Caco-2 (cell line): ENCODE measurements around the gene TNF. TPM values are rescaled to one million over a fixed set of nuclear protein-coding genes. Genes with fewer than 3 reads are reported as not detected.

Source experiments
- BruUV-seq: library from RNA; stranded (reverse); fragments of 400-500 nt; replicated peaks from 2 replicates; lab custom pipeline; 2021; lab: Mats Ljungman, UMichigan
- CTCF ChIA-PET: fragments of 300-600 bp; sonication (Branson Sonifier 250); formaldehyde crosslinking; loops from one replicate; lab custom pipeline; 2022; ENCODE audit warnings: antibody characterized with exemption; lab: Charles Lee
- POLR2A ChIA-PET: fragments of 300-600 bp; sonication (Branson Sonifier 250); formaldehyde crosslinking; loops from one replicate; lab custom pipeline; 2022; ENCODE audit warnings: antibody characterized with exemption; lab: Charles Lee
- DNase-seq, 2 experiments: peaks; one replicate each; pipeline versions ENCODE4 v3.0.0 to v3.0.0-alpha.2; 2020 to 2022
- H3K27me3 ChIP-seq: replicated peaks from 2 replicates; pipeline ENCODE4 v1.6.0; 2011; ENCODE audit warnings: low read length; ENCODE audit not compliant: control insufficient read depth, insufficient read depth
- H3K36me3 ChIP-seq: 2 replicates; pipeline ENCODE4 v1.5.1; 2011; ENCODE audit warnings: low read length; ENCODE audit not compliant: control insufficient read depth, insufficient read depth
- H3K4me1 ChIP-seq: fragments of 250-450 bp; sonication (Bioruptor Pico); 2 replicates; pipeline ENCODE4 v1.5.1; 2020; ENCODE audit warnings: mild to moderate bottlenecking
- H3K4me3 ChIP-seq: 2 replicates; pipeline ENCODE4 v1.5.1; 2011; ENCODE audit warnings: low read depth, mild to moderate bottlenecking, control low read depth, low read length
- H3K9me3 ChIP-seq: fragments of 250-450 bp; sonication (Bioruptor Pico); 2 replicates; pipeline ENCODE4 v1.5.1; 2020; ENCODE audit warnings: mild to moderate bottlenecking, moderate library complexity
- H3K27ac Mint-ChIP-seq: one replicate; pipeline ENCODE4 v1.8.0; 2022; ENCODE audit warnings: mixed read lengths; ENCODE audit not compliant: unreplicated experiment
- H3K27me3 Mint-ChIP-seq: one replicate; pipeline ENCODE4 v1.8.0; 2022; ENCODE audit warnings: mixed read lengths; ENCODE audit not compliant: insufficient read depth, unreplicated experiment
- H3K36me3 Mint-ChIP-seq: one replicate; pipeline ENCODE4 v1.8.0; 2022; ENCODE audit warnings: mild to moderate bottlenecking, mixed read lengths; ENCODE audit not compliant: insufficient read depth, unreplicated experiment
- H3K4me1 Mint-ChIP-seq: one replicate; pipeline ENCODE4 v1.8.0; 2022; ENCODE audit warnings: low read depth, mixed read lengths; ENCODE audit not compliant: unreplicated experiment
- H3K4me3 Mint-ChIP-seq: one replicate; pipeline ENCODE4 v1.8.0; 2022; ENCODE audit warnings: mild to moderate bottlenecking, moderate library complexity, mixed read lengths; ENCODE audit not compliant: unreplicated experiment
- H3K9me3 Mint-ChIP-seq: one replicate; pipeline ENCODE4 v1.8.0; 2022; ENCODE audit warnings: mixed read lengths; ENCODE audit not compliant: unreplicated experiment
- intact Hi-C: fragments of 100-400 bp; cut with micrococcal nuclease; formaldehyde crosslinking; loops from one replicate; pipeline ENCODE4 v1.10.0; 2022; ENCODE audit not compliant: unreplicated experiment
- total RNA-seq: library from RNA; stranded (reverse); gene quantifications from 2 replicates; pipeline ENCODE4 v1.2.3, GENCODE V29; 2022
- TF ChIP-seq, protein P1 (sequence below), 2 experiments: fragments of 200-600 bp in 1 of 2; IDR thresholded peaks; 1 replicate in 1 of 2; 2 replicates in 1 of 2; pipeline versions ENCODE4 v1.5.1 to v1.8.0; 2011 to 2022; ENCODE audit warnings: antibody characterized with exemption in 1 of 2, control low read depth in 1 of 2, inconsistent platforms in 1 of 2, low read depth in 1 of 2, low read length in 1 of 2, mild to moderate bottlenecking in 1 of 2, moderate library complexity in 1 of 2; ENCODE audit not compliant: insufficient read depth in 1 of 2, severe bottlenecking in 1 of 2, unreplicated experiment in 1 of 2

The TNF gene
- total RNA-seq, 1 experiment from 2014 or later: not detected

DNA sequence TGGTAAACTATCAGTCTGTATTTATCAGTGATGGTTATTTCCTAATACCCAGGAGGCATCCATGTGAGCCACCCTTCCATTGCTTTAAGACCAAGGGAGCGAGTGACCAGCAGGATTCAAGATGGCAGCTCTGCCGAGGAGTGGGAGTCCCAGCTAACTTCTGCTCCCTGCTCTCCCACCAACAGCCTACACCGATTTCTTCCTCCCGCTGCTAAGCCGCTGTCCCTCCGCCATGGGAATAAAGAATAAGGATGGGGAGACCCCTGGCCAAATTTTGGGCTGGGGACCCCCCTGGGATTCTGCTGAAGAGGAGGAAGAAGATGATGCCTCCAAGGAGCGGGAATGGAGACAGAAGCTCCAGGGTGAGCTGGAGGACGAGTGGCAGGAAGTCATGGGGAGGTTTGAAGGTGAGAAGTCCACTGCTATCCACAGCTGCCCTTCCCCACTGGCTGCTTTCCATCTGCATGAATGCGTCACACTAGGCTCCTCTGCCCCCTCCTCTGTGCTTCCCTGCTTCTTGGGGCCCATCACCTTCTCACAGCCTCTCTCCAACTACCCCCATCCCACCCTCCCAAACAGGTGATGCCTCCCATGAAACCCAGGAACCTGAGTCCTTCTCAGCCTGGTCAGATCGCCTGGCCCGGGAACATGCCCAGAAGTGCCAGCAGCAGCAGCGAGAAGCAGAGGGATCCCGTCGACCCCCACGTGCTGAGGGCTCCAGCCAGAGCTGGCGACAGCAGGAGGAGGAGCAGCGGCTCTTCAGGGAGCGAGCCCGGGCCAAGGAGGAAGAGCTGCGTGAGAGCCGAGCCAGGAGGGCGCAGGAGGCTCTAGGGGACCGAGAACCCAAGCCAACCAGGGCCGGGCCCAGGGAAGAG is 17.7 kb upstream of the TNF start:
- TF ChIP-seq, protein P1, sequence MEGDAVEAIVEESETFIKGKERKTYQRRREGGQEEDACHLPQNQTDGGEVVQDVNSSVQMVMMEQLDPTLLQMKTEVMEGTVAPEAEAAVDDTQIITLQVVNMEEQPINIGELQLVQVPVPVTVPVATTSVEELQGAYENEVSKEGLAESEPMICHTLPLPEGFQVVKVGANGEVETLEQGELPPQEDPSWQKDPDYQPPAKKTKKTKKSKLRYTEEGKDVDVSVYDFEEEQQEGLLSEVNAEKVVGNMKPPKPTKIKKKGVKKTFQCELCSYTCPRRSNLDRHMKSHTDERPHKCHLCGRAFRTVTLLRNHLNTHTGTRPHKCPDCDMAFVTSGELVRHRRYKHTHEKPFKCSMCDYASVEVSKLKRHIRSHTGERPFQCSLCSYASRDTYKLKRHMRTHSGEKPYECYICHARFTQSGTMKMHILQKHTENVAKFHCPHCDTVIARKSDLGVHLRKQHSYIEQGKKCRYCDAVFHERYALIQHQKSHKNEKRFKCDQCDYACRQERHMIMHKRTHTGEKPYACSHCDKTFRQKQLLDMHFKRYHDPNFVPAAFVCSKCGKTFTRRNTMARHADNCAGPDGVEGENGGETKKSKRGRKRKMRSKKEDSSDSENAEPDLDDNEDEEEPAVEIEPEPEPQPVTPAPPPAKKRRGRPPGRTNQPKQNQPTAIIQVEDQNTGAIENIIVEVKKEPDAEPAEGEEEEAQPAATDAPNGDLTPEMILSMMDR (IDR thresholded peaks at IDR 0.05; ENCODE audit: insufficient read depth in 1 of 2, low read depth in 1 of 2, low read length in 1 of 2, severe bottlenecking in 1 of 2, unreplicated experiment in 1 of 2): no peak
- CTCF ChIA-PET: no interaction called here
- Mint-ChIP-seq H3K27ac (no peak overlapping the region), H3K4me3 (no peak overlapping the region), H3K9me3 (no peaks in the 10 kb centered on the region), H3K36me3 (peaks cover 20% of the 10 kb centered on the region), H3K27me3 (no peaks in the 10 kb centered on the region), H3K4me1 (no peaks in the 10 kb centered on the region)
- H3K36me3 ChIP-seq: no peaks in the 10 kb centered on the region; the same call in 1 of the 2 replicates
- H3K9me3 ChIP-seq: no peaks in the 10 kb centered on the region
- H3K4me1 ChIP-seq: peaks cover 4% of the 10 kb centered on the region; the same call in 1 of the 2 replicates
- no peak for DNase-seq
- POLR2A ChIA-PET: no interaction called here
- BruUV-seq: TSS peak; percentile 18
- no peaks in the 10 kb centered on the region for H3K27me3 ChIP-seq
- intact Hi-C loops: no loop called here
- no peak overlapping the region for H3K4me3 ChIP-seq

GRCh38 chr6:31558318-31558625 is 17.1 kb upstream of the TNF start:
- H3K4me1 ChIP-seq: peaks cover 4% of the 10 kb centered on the region; the same call in 1 of the 2 replicates
- no peaks in the 10 kb centered on the region for H3K27me3 Mint-ChIP-seq
- ChIA-PET POLR2A (no interaction called here), CTCF (no interaction called here)
- no TSS peak for BruUV-seq
- H3K27ac Mint-ChIP-seq: no peak overlapping the region
- H3K27me3 ChIP-seq: no peaks in the 10 kb centered on the region
- TF ChIP-seq, protein P1 (IDR thresholded peaks at IDR 0.05; ENCODE audit: insufficient read depth in 1 of 2, low read depth in 1 of 2, low read length in 1 of 2, severe bottlenecking in 1 of 2, unreplicated experiment in 1 of 2): no peak
- intact Hi-C loops: no loop called here
- DNase-seq: no peak
- no peak overlapping the region for H3K4me3 ChIP-seq
- peaks cover 20% of the 10 kb centered on the region for H3K36me3 Mint-ChIP-seq
- H3K4me1 Mint-ChIP-seq: no peaks in the 10 kb centered on the region
- H3K36me3 ChIP-seq: no peaks in the 10 kb centered on the region; the same call in 1 of the 2 replicates
- H3K9me3 Mint-ChIP-seq: no peaks in the 10 kb centered on the region
- H3K4me3 Mint-ChIP-seq: no peak overlapping the region
- no peaks in the 10 kb centered on the region for H3K9me3 ChIP-seq

DNA sequence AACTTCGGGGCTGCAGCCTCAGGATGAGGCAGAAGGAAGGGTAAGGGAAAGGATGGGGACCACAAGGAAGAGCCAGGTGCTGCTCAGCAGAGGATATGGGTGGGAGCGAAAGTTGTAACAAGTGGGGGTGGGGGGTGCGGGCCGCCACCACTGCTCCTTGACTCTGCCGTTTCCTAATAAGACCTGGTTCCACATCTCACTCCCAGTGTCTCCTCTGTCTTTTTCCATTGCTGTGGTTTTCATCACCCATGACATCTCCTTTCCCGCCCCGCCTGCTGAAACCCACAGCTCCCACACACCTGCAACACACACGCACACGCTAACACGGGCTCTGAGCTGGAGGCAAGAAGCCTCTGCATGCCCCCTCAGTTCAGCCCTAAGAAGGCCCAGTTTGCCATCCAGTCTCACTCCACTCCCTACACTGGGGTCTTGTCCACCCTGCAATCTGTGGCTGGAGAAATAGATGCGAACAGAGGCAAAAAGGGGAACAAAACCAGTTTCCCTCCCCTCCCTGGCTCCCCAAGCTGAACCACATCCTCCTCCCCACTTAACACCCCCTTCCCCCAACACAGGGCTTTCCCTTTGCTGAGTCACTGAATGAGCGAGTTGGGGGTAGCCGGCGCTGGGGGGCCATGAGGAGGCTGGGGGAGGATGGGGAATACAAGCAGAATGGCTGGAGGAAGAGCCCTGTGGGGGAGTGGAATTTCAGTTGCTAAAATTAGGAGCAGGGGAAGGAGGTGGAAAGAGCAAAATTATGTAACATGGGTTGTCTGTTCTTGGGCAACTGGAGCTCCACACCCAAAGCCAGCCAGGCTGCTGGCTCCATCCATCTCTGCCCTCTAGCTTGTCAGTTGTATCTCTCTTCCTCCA is 16.5 kb upstream of the TNF start:
- CTCF ChIA-PET: no interaction called here
- TF ChIP-seq, protein P1 (IDR thresholded peaks at IDR 0.05; ENCODE audit: insufficient read depth in 1 of 2, low read depth in 1 of 2, low read length in 1 of 2, severe bottlenecking in 1 of 2, unreplicated experiment in 1 of 2): no peak
- POLR2A ChIA-PET: no interaction called here

More for the DNA sequence above, 16.5 kb upstream of the TNF start:
- Mint-ChIP-seq H3K36me3 (peaks cover 20% of the 10 kb centered on the region), H3K27ac (no peak overlapping the region), H3K27me3 (no peaks in the 10 kb centered on the region), H3K4me3 (no peak overlapping the region), H3K9me3 (no peaks in the 10 kb centered on the region), H3K4me1 (no peaks in the 10 kb centered on the region)
- Histone ChIP-seq H3K9me3 (no peaks in the 10 kb centered on the region), H3K4me1 (peaks cover 4% of the 10 kb centered on the region; the same call in 1 of the 2 replicates), H3K27me3 (no peaks in the 10 kb centered on the region), H3K36me3 (no peaks in the 10 kb centered on the region; the same call in 1 of the 2 replicates), H3K4me3 (no peak overlapping the region)
- BruUV-seq: no TSS peak
- no peak for DNase-seq
- intact Hi-C loops: no loop called here
